Activated B cell treated with CpG ODN at 0.5 μM for 24 hours (primary cell): ENCODE measurements around the gene P2RX1. TPM values are rescaled to one million over a fixed set of nuclear protein-coding genes. Genes with fewer than 3 reads are reported as not detected.
A peak's percentile ranks its signal among the peaks of the same experiment; 100 is the strongest.
"Not testable (repeated sequence)": the region's sequence is repeated elsewhere in the genome, so short reads cannot be mapped to it uniquely, and the experiment has no call there.

Source experiments
- ATAC-seq: fragments of 200-7000 bp; cut with Tn5 transposase; one replicate; pipeline ENCODE4 v1.10.0; 2021; ENCODE audit warnings: low read depth, mild to moderate bottlenecking, moderate library complexity
- CTCF ChIA-PET: fragments of 350-600 bp; sonication (Branson Sonifier 250); formaldehyde crosslinking; loops from one replicate; lab custom pipeline; 2021; ENCODE audit warnings: antibody characterized with exemption; lab: Charles Lee
- POLR2A ChIA-PET: fragments of 350-600 bp; sonication (Branson Sonifier 250); formaldehyde crosslinking; loops from one replicate; lab custom pipeline; 2021; ENCODE audit warnings: antibody characterized with exemption; lab: Charles Lee
- DNase-seq: peaks from one replicate; pipeline ENCODE4 v3.0.0; 2022
- H3K27ac Mint-ChIP-seq: one replicate; pipeline ENCODE4 v1.8.0; 2020; ENCODE audit warnings: mixed read lengths
- H3K27me3 Mint-ChIP-seq: one replicate; pipeline ENCODE4 v1.8.0; 2021; ENCODE audit warnings: mixed read lengths
- H3K36me3 Mint-ChIP-seq: one replicate; pipeline ENCODE4 v1.8.0; 2021; ENCODE audit warnings: low read depth, mixed read lengths
- H3K4me1 Mint-ChIP-seq: one replicate; pipeline ENCODE4 v1.8.0; 2021; ENCODE audit warnings: mixed read lengths
- H3K4me3 Mint-ChIP-seq: one replicate; pipeline ENCODE4 v1.8.0; 2020; ENCODE audit warnings: mild to moderate bottlenecking, mixed read lengths
- H3K9me3 Mint-ChIP-seq: one replicate; pipeline ENCODE4 v1.8.0; 2020; ENCODE audit warnings: mixed read lengths
- CTCF ChIP-seq: fragments of 200-600 bp; IDR thresholded peaks from one replicate; pipeline ENCODE4 v1.8.0; 2022; ENCODE audit warnings: antibody characterized with exemption, mild to moderate bottlenecking
- intact Hi-C: fragments of 100-400 bp; cut with micrococcal nuclease; formaldehyde crosslinking; loops from one replicate; pipeline ENCODE4 v1.15.1; 2024
- total RNA-seq: library from RNA; stranded (reverse); gene quantifications from 2 replicates; pipeline ENCODE4 v1.2.3, GENCODE V29; 2022

The P2RX1 gene
- total RNA-seq, 1 donor from 2014 or later, result 26.0 TPM

GRCh38 chr17:3949418-3949817 lies 33.2 kb upstream of the P2RX1 start:
- Mint-ChIP-seq H3K27me3 (no peaks in the 10 kb centered on the region), H3K27ac (no peak overlapping the region), H3K36me3 (peaks cover 76% of the 10 kb centered on the region), H3K4me3 (no peak overlapping the region), H3K4me1 (peaks cover 3% of the 10 kb centered on the region), H3K9me3 (no peaks in the 10 kb centered on the region)
- no peak for TF ChIP-seq CTCF
- DNase-seq (no peak), ATAC-seq (no peak)
- ChIA-PET CTCF (interaction anchor here (1.5 kb wide), 1 partner anchor 38 kb away, joined by 3 read pairs; no protein-coding TSS in a partner anchor), POLR2A (interaction anchor here (0.8 to 2.2 kb wide), 3 partner anchors 11 to 36 kb away, joined by 3 to 7 read pairs (median 4); no protein-coding TSS in a partner anchor)
- intact Hi-C loops, result no loop called here

GRCh38 chr17:3948551-3948950 lies 32.3 kb upstream of the P2RX1 start:
- H3K9me3 Mint-ChIP-seq, DNase-seq, H3K27me3 Mint-ChIP-seq, H3K27ac Mint-ChIP-seq, CTCF ChIA-PET, ATAC-seq, intact Hi-C loops, H3K4me1 Mint-ChIP-seq, H3K4me3 Mint-ChIP-seq: not testable (repeated sequence)
- H3K36me3 Mint-ChIP-seq, result peaks cover 82% of the 10 kb centered on the region
- POLR2A ChIA-PET, result interaction anchor here (1.1 kb wide), 1 partner anchor 13 kb away, joined by 3 read pairs; no protein-coding TSS in a partner anchor

- intact Hi-C loops, result no loop called here
- DNase-seq (no peak), ATAC-seq (no peak)
- peaks cover 81% of the 10 kb centered on the region for H3K36me3 Mint-ChIP-seq
- no peak overlapping the region for H3K4me3 Mint-ChIP-seq
- CTCF ChIA-PET, result no interaction called here
- no peaks in the 10 kb centered on the region for H3K27me3 Mint-ChIP-seq
- H3K9me3 Mint-ChIP-seq, result no peaks in the 10 kb centered on the region
- no peak for TF ChIP-seq CTCF
- POLR2A ChIA-PET, result interaction anchor here (0.7 kb wide), 1 partner anchor 25 kb away, joined by 3 read pairs; no protein-coding TSS in a partner anchor
- H3K27ac Mint-ChIP-seq, result no peak overlapping the region
- H3K4me1 Mint-ChIP-seq, result no peaks in the 10 kb centered on the region
These were observed 31.1 kb upstream of the P2RX1 start for GRCh38 chr17:3947318-3947810.

- Mint-ChIP-seq H3K27ac (no peak overlapping the region), H3K36me3 (peaks cover 81% of the 10 kb centered on the region), H3K4me3 (no peak overlapping the region), H3K27me3 (no peaks in the 10 kb centered on the region), H3K9me3 (no peaks in the 10 kb centered on the region), H3K4me1 (no peaks in the 10 kb centered on the region)
- intact Hi-C loops, result no loop called here
- no peak for DNase-seq
- ChIA-PET POLR2A (interaction anchor here (0.7 kb wide), 1 partner anchor 20 kb away, joined by 4 read pairs; no protein-coding TSS in a partner anchor), CTCF (interaction anchor here (1.3 kb wide), 1 partner anchor 12 kb away, joined by 4 read pairs; no protein-coding TSS in a partner anchor)
- TF ChIP-seq CTCF, result no peak
- no peak for ATAC-seq
These were observed 30.5 kb upstream of the P2RX1 start for GRCh38 chr17:3946711-3947235.

DNA sequence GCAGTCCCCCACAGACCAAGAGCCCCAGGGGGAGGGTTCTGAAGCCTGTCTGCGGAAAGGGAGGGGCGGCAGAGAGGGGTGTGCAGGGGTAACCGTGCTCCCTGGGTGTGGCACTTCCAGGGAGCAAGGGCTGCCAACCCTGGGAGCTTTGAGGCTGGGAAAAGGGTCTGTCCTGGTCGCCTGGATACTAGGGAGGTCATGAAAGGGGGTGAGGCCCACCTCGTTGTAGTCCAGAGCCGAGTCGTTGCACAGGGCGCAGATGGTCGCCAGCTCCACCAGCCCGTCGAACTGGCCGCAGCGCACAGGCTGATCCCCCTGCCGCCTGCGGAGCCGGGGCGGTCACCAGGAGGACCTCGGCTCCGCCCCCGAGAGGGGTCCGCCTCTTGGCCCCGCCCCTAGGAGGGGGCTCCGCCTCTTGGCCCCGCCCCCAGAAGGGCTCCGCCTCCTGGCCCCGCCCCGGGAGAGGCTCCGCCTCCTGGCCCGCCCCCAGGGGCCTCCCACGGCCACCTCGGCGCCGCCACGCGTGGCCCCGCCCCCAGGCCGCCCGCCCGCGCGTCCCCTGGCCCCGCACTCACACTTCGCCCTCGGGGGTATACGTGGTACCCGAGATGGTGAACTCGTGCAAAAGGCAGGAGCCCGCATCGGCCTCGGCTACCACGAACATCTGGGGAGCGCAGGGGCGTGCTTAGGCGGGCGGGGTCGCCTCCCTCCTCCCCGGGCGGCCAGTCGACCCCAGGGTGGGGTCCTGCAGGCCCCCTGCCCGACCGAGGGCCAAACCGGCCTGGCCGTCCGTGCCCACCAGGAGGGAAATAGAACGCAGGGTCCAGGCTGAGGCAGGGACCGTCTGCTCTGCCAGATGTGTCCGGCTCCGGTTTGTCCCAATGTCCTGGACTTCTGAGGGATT lies 28.5 kb upstream of the P2RX1 start:
- POLR2A ChIA-PET, result interaction anchor here (1.1 kb wide), 1 partner anchor 22 kb away, joined by 6 read pairs; no protein-coding TSS in a partner anchor
- ATAC-seq, result peak; percentile 86
- intact Hi-C loops, result no loop called here

More for the DNA sequence above, 28.5 kb upstream of the P2RX1 start:
- no peaks in the 10 kb centered on the region for H3K9me3 Mint-ChIP-seq
- no peak overlapping the region for H3K27ac Mint-ChIP-seq
- CTCF ChIA-PET, result interaction anchor here (1.4 kb wide), 1 partner anchor 30 kb away, joined by 3 read pairs; no protein-coding TSS in a partner anchor
- peaks cover 88% of the 10 kb centered on the region for H3K36me3 Mint-ChIP-seq
- H3K27me3 Mint-ChIP-seq, result no peaks in the 10 kb centered on the region
- peak; percentile 50 for DNase-seq
- H3K4me3 Mint-ChIP-seq, result no peak overlapping the region
- TF ChIP-seq CTCF, result no peak
- no peaks in the 10 kb centered on the region for H3K4me1 Mint-ChIP-seq
